GM18526 (cell line): Measurements from ENCODE around the gene LRP5.

Experiments used
- POLR2A ChIP-seq: IDR thresholded peaks from 3 replicates; pipeline ENCODE4 v1.6.1; 2011; ENCODE audit not compliant: insufficient read length; ENCODE audit errors: extremely low read depth

Gene LRP5

GRCh38 chr11:68357568-68357967 is 45.2 kb downstream of the LRP5 start:
- TF ChIP-seq POLR2A = no peak

- TF ChIP-seq POLR2A = no peak
Observed at GRCh38 chr11:68358416-68358815, 46.0 kb downstream of the LRP5 start.

DNA sequence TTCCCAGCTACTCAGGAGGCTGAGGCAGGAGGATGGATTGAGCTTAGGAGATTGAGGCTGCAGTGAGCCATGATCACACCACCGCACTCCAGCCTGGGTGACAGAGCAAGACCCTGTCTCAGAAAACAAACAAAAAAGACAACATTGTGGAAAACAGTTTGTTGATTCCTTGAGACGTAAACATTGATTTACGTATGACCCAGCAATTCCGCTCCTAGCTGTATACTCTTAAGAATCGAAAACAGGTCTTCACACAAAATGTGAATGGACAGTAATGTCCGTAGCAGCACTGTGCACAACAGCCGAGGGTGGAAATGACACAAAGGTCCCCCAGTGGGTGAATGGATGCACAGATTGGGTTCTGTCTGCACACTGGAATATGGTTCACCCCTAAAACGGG is 49.3 kb downstream of the LRP5 start:
- TF ChIP-seq POLR2A = no peak

GRCh38 chr11:68362801-68363379 is 50.5 kb downstream of the LRP5 start:
- no peak for TF ChIP-seq POLR2A

- no peak for TF ChIP-seq POLR2A
Observed at GRCh38 chr11:68363776-68364175, 51.4 kb downstream of the LRP5 start.

DNA sequence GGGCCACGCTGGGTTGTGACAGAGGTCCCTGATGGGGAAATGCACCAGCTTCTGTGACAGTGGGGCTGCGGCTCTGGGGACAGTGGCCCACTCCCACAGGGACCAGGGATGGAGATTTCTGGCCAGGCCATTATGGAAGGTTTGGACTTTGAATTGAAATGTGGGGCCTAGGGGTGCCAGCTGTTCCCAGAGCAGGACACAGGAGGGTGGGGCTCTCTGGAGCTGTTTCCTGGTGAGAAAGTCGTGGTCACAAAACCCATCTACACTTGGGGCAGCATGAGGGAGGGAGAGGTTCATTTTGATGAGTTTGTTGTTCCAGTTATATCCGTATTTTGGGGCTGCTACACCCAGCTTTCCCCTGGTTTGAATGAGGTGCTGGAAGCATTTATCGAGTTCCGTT is 52.2 kb downstream of the LRP5 start:
- no peak for TF ChIP-seq POLR2A

DNA sequence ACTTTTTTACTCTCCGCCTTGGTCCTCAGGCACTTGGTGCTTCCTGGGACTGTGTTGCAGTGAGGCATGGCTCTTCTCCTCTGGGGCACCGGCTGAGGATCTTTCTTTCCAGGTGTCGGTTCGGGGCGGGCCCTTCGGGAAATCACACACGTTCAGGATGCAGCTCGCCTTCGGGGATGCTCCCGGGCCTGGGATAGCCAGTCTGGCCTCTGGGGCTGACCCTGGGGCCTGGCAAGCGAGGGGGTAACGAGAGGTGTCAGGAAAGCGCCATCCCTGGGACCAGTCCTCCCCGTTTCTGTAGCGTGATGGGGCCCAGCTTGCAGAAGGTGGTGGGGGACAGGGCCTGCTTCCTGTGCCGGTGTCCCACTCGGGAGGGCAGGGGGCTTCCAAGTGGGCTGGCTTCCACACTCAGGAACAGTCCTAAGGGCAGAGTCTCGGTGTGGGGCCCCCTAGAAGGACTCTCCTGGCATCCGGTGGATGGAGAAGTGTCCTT is 53.6 kb downstream of the LRP5 start:
- no peak for TF ChIP-seq POLR2A

- no peak for TF ChIP-seq POLR2A
Observed at GRCh38 chr11:68367252-68367651, 54.9 kb downstream of the LRP5 start.

- TF ChIP-seq POLR2A = no peak
Observed at GRCh38 chr11:68369756-68370155, 57.4 kb downstream of the LRP5 start.

GRCh38 chr11:68370211-68371111 is 58.1 kb downstream of the LRP5 start:
- TF ChIP-seq POLR2A = peak; percentile 26

DNA sequence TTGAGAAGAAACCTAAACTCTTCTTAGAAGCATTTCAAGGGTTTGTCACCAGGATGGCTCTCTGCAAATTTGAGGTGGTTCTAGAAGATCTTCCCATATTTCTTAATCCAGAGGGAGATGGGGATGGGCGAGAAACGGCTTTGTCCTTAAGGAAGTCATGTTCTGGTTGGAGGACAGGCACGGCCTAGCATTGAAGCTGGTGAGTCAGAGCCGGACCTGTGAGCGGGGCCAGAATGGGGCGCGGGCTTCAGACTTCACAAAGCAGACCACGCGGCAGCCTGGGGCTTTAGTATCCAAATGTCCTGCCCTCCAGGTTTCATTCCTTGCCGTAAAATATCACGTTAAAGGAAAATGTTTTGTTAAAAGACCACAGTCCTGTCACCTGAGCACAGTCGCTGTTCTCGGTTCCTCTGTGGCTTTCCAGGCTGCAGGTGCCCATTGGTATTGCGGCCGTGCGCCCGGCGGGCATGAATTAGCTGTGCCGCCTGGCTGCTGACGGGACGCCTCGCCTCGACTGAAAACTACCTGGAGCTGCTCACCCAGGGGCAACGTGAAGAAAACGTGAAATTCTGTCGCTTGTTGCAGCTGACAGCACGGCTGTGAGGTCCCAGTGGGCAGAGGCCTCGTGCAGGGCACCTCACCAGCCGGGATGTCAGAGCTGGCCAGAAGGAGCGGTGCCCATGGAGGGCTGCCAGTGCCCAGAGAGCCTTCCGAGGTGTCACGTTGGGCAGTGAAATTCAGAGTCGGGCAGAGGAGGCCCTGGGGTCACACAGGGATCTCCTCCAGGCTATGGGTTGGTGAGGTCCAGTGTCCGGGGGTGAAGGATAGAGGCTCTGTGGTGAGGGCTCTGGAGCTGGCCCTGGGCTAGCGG is 59.0 kb downstream of the LRP5 start:
- no peak for TF ChIP-seq POLR2A

DNA sequence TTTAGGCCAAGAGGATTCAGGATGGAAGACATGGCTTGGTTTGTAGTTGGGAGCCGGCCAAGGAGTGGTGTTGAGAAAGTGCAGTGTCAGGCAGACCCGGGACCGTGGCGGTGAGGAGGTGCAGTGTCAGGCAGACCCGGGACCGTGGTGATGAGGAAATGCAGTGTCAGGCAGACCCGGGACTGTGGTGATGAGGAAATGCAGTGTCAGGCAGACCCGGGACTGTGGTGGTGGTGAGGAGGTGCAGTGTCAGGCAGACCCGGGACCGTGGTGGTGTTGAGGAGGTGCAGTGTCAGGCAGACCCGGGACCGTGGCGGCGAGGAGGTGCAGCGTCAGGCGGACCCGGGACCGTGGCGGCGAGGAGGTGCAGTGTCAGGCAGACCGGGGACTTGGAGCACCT is 59.7 kb downstream of the LRP5 start:
- TF ChIP-seq POLR2A = no peak

DNA sequence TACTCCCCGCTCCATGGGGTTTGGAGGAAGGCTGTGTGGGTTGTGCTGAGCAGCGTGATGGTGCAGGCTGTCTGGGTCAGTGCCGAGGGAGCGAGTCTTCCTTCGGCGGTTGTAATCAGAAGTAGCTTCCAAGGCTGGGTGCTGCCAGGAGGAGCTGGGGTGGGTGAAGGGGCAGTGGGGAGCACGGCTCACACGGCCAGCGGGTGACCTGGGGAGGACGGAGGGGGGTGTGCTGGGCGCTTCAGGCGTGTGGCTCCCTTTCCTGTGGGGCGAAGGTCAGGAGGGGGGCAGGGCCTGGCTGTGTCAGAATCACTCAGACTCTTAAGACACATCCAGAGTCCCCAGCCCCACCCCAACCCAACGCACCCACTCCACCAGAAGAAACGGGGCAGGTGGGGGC is 60.2 kb downstream of the LRP5 start:
- TF ChIP-seq POLR2A = no peak

DNA sequence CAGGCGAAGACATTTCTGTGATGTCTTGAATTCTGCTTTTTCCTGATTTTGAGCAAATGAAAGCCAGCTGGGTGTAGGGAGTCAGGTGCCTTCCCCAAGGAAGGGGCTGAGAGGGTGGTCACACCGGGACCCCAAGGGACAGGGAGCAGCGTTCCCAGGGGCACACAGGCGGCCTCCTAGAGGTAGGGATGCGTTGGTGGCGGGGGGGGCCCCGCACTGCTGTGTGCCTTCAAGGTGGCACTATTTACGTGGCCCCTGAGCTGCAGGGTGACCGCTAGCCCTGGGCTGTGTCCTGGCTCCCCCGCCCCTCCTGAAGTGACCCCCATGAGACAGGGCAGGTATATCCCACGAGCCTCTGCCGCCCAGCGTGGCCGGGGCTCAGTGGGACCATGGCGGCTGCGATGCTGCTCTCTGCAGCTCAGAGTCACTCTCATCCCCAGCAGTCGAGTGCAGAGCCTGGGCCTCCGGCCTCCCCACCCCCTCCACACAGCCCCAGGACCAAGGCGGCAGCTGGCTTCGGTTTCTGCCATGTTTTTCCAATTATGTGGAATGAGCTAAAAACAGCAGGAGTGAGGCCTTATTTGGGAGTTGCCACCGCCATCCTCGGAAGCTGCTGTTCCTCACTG is 60.9 kb downstream of the LRP5 start:
- no peak for TF ChIP-seq POLR2A
